WTC11 (cell line): ENCODE measurements around the gene ABCA13. TPM values are rescaled to one million over a fixed set of nuclear protein-coding genes. Genes with fewer than 3 reads are reported as not detected.

Source experiments
- ATAC-seq: fragments of 200-7000 bp; cut with Tn5 transposase; 2 replicates; pipeline ENCODE4 v1.10.0; 2021; ENCODE audit warnings: mild to moderate bottlenecking, moderate library complexity
- CTCF ChIA-PET: fragments of 300-600 bp; sonication (Branson Sonifier 250); formaldehyde crosslinking; loops from one replicate; lab custom pipeline; 2021; ENCODE audit warnings: antibody characterized with exemption; lab: Charles Lee
- POLR2A ChIA-PET: fragments of 350-600 bp; sonication (Branson Sonifier 250); formaldehyde crosslinking; loops from one replicate; lab custom pipeline; 2021; ENCODE audit warnings: antibody characterized with exemption; lab: Charles Lee
- DNase-seq: peaks from one replicate; pipeline ENCODE4 v3.0.0; 2021; ENCODE audit warnings: low spot score
- H3K27ac Mint-ChIP-seq: 2 replicates; pipeline ENCODE4 v1.8.0; 2021; ENCODE audit warnings: mixed read lengths
- H3K27me3 Mint-ChIP-seq: 2 replicates; pipeline ENCODE4 v1.8.0; 2021; ENCODE audit warnings: low read depth, mild to moderate bottlenecking, moderate library complexity, mixed read lengths
- H3K36me3 Mint-ChIP-seq: 2 replicates; pipeline ENCODE4 v1.8.0; 2021; ENCODE audit warnings: mixed read lengths
- H3K4me1 Mint-ChIP-seq: 2 replicates; pipeline ENCODE4 v1.8.0; 2022; ENCODE audit warnings: mixed read lengths
- H3K4me3 Mint-ChIP-seq: 2 replicates; pipeline ENCODE4 v1.8.0; 2021; ENCODE audit warnings: mild to moderate bottlenecking, moderate library complexity, mixed read lengths
- H3K9me3 Mint-ChIP-seq: 2 replicates; pipeline ENCODE4 v1.8.0; 2021; ENCODE audit warnings: mixed read lengths
- CBFB ChIP-seq: sonication (generic); formaldehyde crosslinking; IDR thresholded peaks from 2 replicates; pipeline ENCODE4 v1.8.1; 2022; ENCODE audit warnings: mild to moderate bottlenecking, low read depth, missing genetic modification reagents
- CREM ChIP-seq: sonication (generic); formaldehyde crosslinking; IDR thresholded peaks from 2 replicates; pipeline ENCODE4 v1.8.1; 2022; ENCODE audit warnings: mild to moderate bottlenecking, missing genetic modification reagents, moderate library complexity
- GABPB1 ChIP-seq: sonication (generic); formaldehyde crosslinking; IDR thresholded peaks from 2 replicates; pipeline ENCODE4 v1.8.1; 2023; ENCODE audit warnings: mild to moderate bottlenecking, missing genetic modification reagents
- GTF2I ChIP-seq: fragments of 250-450 bp; sonication (Bioruptor Pico); conservative IDR thresholded peaks from 2 replicates; pipeline ENCODE4 v1.4.0; 2021; ENCODE audit warnings: mild to moderate bottlenecking
- TP53 ChIP-seq: sonication (generic); formaldehyde crosslinking; IDR thresholded peaks from 2 replicates; pipeline ENCODE4 v1.8.1; 2023; ENCODE audit warnings: mild to moderate bottlenecking, missing genetic modification reagents
- ZNF121 ChIP-seq: sonication (generic); formaldehyde crosslinking; IDR thresholded peaks from 2 replicates; pipeline ENCODE4 v1.8.0; 2023; ENCODE audit warnings: missing genetic modification reagents
- ZNF219 ChIP-seq: sonication (generic); formaldehyde crosslinking; IDR thresholded peaks from 2 replicates; pipeline ENCODE4 v1.8.0; 2023; ENCODE audit warnings: missing genetic modification reagents, mild to moderate bottlenecking, borderline replicate concordance
- ZNF423 ChIP-seq: fragments of 250-450 bp; sonication (Bioruptor Pico); IDR thresholded peaks from 2 replicates; pipeline ENCODE4 v2.1.2; 2022; ENCODE audit warnings: mild to moderate bottlenecking, moderate library complexity
- total RNA-seq: library from RNA; stranded (reverse); gene quantifications from 3 replicates; pipeline ENCODE4 v1.2.3, GENCODE V29; 2021
- TF ChIP-seq, protein P1 (sequence below): sonication (generic); formaldehyde crosslinking; IDR thresholded peaks from 2 replicates; pipeline ENCODE4 v1.8.0; 2022; ENCODE audit warnings: missing genetic modification reagents
- TF ChIP-seq, protein P2 (sequence below): sonication (generic); formaldehyde crosslinking; IDR thresholded peaks from 2 replicates; pipeline ENCODE4 v1.8.0; 2023; ENCODE audit warnings: missing genetic modification reagents
- TF ChIP-seq, protein P3 (sequence below): sonication (generic); formaldehyde crosslinking; IDR thresholded peaks from 2 replicates; pipeline ENCODE4 v1.8.1; 2022; ENCODE audit warnings: low read depth, mild to moderate bottlenecking, moderate library complexity, missing genetic modification reagents, borderline replicate concordance
- TF ChIP-seq, protein P4 (sequence below): sonication (generic); formaldehyde crosslinking; IDR thresholded peaks from 2 replicates; pipeline ENCODE4 v1.8.0; 2022; ENCODE audit warnings: mild to moderate bottlenecking, missing genetic modification reagents
- TF ChIP-seq, protein P5 (sequence below): fragments of 250-450 bp; sonication (Bioruptor Pico); IDR thresholded peaks from 2 replicates; pipeline ENCODE4 v1.9.0; 2021; ENCODE audit warnings: mild to moderate bottlenecking, borderline replicate concordance

The ABCA13 gene
- total RNA-seq, 1 experiment from 2014 or later = 0.04 TPM

DNA sequence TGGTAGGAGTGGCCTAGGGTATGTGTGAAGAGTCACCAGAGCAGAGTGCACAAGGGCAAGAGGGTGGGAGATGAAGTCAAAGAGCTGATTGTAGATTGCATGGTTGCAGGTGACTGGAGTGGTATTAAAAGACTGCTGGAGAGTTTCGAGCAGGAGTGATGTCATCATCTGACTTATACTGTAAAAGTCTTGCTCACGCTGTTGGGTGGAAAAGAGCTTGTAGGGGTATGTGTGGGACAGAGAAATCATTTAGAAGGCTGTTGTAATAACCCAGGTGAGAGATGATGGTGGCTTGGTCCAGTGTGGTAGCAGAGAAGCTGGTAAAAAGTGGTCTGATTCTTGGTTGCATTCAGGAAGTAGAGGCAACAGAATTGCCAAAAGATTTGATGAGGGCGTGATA, 184.1 kb downstream of the ABCA13 start (continued):
- no peak for TF ChIP-seq GABPB1
- TF ChIP-seq ZNF423 (CRISPR knock-in tag) = no peak
- TF ChIP-seq, protein P1, sequence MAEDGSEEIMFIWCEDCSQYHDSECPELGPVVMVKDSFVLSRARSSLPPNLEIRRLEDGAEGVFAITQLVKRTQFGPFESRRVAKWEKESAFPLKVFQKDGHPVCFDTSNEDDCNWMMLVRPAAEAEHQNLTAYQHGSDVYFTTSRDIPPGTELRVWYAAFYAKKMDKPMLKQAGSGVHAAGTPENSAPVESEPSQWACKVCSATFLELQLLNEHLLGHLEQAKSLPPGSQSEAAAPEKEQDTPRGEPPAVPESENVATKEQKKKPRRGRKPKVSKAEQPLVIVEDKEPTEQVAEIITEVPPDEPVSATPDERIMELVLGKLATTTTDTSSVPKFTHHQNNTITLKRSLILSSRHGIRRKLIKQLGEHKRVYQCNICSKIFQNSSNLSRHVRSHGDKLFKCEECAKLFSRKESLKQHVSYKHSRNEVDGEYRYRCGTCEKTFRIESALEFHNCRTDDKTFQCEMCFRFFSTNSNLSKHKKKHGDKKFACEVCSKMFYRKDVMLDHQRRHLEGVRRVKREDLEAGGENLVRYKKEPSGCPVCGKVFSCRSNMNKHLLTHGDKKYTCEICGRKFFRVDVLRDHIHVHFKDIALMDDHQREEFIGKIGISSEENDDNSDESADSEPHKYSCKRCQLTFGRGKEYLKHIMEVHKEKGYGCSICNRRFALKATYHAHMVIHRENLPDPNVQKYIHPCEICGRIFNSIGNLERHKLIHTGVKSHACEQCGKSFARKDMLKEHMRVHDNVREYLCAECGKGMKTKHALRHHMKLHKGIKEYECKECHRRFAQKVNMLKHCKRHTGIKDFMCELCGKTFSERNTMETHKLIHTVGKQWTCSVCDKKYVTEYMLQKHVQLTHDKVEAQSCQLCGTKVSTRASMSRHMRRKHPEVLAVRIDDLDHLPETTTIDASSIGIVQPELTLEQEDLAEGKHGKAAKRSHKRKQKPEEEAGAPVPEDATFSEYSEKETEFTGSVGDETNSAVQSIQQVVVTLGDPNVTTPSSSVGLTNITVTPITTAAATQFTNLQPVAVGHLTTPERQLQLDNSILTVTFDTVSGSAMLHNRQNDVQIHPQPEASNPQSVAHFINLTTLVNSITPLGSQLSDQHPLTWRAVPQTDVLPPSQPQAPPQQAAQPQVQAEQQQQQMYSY = no peak
- no peak for TF ChIP-seq ZNF219 (CRISPR knock-in tag)
- no peak for TF ChIP-seq TP53
- TF ChIP-seq, protein P2, sequence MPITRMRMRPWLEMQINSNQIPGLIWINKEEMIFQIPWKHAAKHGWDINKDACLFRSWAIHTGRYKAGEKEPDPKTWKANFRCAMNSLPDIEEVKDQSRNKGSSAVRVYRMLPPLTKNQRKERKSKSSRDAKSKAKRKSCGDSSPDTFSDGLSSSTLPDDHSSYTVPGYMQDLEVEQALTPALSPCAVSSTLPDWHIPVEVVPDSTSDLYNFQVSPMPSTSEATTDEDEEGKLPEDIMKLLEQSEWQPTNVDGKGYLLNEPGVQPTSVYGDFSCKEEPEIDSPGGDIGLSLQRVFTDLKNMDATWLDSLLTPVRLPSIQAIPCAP (CRISPR knock-in tag) = no peak
- TF ChIP-seq, protein P3, sequence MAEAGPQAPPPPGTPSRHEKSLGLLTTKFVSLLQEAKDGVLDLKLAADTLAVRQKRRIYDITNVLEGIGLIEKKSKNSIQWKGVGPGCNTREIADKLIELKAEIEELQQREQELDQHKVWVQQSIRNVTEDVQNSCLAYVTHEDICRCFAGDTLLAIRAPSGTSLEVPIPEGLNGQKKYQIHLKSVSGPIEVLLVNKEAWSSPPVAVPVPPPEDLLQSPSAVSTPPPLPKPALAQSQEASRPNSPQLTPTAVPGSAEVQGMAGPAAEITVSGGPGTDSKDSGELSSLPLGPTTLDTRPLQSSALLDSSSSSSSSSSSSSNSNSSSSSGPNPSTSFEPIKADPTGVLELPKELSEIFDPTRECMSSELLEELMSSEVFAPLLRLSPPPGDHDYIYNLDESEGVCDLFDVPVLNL = no peak
- TF ChIP-seq ZNF121 (CRISPR knock-in tag) = no peak

DNA sequence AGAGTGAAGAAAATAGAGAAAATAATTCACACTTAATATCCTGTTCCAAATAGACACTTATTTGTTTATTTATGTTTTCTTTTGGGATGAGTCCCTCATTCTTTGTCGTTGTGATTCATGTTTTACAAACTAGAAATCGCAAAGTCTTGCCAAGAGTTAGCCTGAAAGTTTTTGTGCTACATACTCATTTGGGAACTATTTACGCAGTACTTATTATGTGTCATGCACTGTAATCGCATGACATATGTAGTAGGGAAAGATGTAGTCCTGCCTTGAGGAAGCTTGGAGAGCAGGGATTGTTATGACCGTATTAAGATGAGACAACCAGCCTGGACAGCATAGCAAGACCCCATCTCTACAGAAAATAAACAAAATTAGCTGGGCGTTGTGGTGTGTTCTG, 189.3 kb downstream of the ABCA13 start:
- no peak overlapping the region for H3K4me3 Mint-ChIP-seq
- no peak for DNase-seq
- no peak for ATAC-seq
- ChIA-PET POLR2A (no interaction called here), CTCF (no interaction called here)
- H3K27ac Mint-ChIP-seq = no peak overlapping the region
- H3K4me1 Mint-ChIP-seq = peaks cover 3% of the 10 kb centered on the region; the same call in 1 of the 2 replicates
- H3K36me3 Mint-ChIP-seq = no peaks in the 10 kb centered on the region
- TF ChIP-seq GTF2I (CRISPR knock-in tag) (no peak), CREM (CRISPR knock-in tag) (no peak), CBFB (no peak)
- TF ChIP-seq, protein P4, sequence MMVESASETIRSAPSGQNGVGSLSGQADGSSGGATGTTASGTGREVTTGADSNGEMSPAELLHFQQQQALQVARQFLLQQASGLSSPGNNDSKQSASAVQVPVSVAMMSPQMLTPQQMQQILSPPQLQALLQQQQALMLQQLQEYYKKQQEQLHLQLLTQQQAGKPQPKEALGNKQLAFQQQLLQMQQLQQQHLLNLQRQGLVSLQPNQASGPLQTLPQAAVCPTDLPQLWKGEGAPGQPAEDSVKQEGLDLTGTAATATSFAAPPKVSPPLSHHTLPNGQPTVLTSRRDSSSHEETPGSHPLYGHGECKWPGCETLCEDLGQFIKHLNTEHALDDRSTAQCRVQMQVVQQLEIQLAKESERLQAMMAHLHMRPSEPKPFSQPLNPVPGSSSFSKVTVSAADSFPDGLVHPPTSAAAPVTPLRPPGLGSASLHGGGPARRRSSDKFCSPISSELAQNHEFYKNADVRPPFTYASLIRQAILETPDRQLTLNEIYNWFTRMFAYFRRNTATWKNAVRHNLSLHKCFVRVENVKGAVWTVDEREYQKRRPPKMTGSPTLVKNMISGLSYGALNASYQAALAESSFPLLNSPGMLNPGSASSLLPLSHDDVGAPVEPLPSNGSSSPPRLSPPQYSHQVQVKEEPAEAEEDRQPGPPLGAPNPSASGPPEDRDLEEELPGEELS = no peak
- TF ChIP-seq, protein P5, sequence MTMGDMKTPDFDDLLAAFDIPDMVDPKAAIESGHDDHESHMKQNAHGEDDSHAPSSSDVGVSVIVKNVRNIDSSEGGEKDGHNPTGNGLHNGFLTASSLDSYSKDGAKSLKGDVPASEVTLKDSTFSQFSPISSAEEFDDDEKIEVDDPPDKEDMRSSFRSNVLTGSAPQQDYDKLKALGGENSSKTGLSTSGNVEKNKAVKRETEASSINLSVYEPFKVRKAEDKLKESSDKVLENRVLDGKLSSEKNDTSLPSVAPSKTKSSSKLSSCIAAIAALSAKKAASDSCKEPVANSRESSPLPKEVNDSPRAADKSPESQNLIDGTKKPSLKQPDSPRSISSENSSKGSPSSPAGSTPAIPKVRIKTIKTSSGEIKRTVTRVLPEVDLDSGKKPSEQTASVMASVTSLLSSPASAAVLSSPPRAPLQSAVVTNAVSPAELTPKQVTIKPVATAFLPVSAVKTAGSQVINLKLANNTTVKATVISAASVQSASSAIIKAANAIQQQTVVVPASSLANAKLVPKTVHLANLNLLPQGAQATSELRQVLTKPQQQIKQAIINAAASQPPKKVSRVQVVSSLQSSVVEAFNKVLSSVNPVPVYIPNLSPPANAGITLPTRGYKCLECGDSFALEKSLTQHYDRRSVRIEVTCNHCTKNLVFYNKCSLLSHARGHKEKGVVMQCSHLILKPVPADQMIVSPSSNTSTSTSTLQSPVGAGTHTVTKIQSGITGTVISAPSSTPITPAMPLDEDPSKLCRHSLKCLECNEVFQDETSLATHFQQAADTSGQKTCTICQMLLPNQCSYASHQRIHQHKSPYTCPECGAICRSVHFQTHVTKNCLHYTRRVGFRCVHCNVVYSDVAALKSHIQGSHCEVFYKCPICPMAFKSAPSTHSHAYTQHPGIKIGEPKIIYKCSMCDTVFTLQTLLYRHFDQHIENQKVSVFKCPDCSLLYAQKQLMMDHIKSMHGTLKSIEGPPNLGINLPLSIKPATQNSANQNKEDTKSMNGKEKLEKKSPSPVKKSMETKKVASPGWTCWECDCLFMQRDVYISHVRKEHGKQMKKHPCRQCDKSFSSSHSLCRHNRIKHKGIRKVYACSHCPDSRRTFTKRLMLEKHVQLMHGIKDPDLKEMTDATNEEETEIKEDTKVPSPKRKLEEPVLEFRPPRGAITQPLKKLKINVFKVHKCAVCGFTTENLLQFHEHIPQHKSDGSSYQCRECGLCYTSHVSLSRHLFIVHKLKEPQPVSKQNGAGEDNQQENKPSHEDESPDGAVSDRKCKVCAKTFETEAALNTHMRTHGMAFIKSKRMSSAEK (CRISPR knock-in tag) = no peak
- TF ChIP-seq, protein P2 (CRISPR knock-in tag) = no peak
- TF ChIP-seq, all 79 proteins: peak for 0
- no peaks in the 10 kb centered on the region; the same call in 1 of the 2 replicates for H3K27me3 Mint-ChIP-seq
- H3K9me3 Mint-ChIP-seq = peaks cover 4% of the 10 kb centered on the region
